GM18519 (cell line): ENCODE measurements around the gene RSPH3.
"Not testable (repeated sequence)": the region's sequence is repeated elsewhere in the genome, so short reads cannot be mapped to it uniquely, and the experiment has no call there.

ENCODE experiments used
- ATAC-seq: cut with Tn5 transposase; IDR thresholded peaks from one replicate; pipeline ENCODE4 v1.9.1; 2021; ENCODE audit warnings: mild to moderate bottlenecking, moderate library complexity; ENCODE audit not compliant: unreplicated experiment, low FRiP score

Gene RSPH3, protein sequence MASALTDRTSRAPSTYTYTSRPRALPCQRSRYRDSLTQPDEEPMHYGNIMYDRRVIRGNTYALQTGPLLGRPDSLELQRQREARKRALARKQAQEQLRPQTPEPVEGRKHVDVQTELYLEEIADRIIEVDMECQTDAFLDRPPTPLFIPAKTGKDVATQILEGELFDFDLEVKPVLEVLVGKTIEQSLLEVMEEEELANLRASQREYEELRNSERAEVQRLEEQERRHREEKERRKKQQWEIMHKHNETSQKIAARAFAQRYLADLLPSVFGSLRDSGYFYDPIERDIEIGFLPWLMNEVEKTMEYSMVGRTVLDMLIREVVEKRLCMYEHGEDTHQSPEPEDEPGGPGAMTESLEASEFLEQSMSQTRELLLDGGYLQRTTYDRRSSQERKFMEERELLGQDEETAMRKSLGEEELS

DNA sequence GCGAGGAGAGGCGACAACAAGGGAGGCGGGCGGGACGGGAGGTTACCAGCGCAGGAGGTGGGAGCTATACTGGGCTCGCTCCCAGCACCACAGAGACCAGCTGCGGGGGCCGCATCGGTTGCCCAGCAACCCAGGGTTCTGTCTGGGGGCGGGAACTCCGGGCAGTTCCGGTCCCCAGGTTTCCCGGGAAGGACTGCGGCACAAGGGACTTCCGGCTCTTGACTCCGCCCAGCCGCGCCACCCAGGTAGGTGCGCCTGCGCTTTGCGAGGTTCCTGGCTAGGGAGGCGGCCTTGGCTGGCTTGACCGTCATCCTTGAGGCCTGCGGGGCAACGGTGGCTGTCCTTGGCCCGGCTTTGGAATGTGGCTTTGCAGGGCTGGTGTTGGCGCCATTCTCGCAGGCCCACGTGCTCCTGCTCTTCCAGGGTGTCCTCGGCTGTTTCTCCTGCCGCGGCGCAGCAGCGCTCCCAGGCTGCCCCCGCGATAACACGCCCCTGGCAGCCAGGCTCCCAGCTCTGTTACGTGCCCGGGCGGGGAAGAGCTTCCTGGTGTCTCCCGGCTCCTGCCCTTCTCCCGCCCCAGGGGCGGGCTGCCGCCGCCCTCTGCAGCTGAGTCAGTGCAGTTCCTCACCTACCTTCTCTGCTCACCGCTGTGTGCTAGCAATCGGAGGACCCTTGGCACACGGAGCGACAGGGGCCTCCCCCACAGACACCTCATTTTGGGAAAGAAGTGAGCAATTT is at the start of gene RSPH3:
TSS of gene RSPH3 (minus strand) at position 537 of the 738 bp plus-strand sequence. CDS start 652 bp downstream, outside the sequence.
- peak; percentile 75 for ATAC-seq

GRCh38 chr6:159047891-159048685 is 48.1 kb upstream of the RSPH3 start:
- ATAC-seq, result no peak

GRCh38 chr6:159045801-159046200 is 45.8 kb upstream of the RSPH3 start:
- ATAC-seq, result no peak

DNA sequence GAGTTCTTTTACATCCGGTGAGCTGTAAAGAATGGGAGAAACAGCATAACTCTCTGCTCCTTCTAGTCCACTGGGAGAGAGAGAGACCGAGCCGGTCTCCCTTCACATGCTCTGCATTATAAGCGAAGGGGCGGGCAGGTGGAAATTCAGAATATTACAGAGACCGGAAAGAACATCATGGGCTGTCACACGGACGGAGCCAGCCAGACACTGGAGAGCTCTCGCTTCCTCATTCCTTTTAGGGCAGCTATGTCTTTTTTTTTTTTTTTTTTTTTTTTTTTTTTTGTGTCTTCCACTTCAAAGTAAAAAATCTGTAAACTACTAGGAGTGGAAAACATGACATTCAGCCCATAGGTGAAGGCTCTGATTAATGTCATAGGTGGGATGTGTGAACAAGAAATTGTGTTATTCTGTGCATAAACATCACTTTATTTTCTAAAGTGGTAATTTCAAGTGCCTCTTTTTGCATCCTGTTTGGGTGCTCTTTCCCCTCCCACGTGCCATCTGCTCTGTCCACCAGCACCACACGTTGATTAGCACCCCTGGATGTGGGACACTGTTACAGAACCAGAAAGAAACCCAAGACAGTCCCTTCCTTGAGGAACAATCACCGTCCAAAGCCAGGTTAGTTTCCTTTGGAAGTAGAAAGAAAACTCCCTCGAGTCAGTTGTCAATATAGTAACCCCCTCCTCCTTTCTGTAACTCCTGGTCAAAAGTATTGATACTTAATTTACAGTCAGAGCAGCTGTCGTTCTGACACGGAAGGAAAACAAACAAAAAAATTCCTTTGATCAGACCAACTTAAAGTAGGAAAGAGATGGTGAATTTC is 45.1 kb upstream of the RSPH3 start, which contains the start of gene TAGAP:
TSS of gene TAGAP (minus strand) at position 93 of the 829 bp plus-strand sequence. CDS start 845 bp downstream, outside the sequence.
- peak; percentile 43 for ATAC-seq

GRCh38 chr6:159043947-159044346 is 43.9 kb upstream of the RSPH3 start:
- no peak for ATAC-seq

DNA sequence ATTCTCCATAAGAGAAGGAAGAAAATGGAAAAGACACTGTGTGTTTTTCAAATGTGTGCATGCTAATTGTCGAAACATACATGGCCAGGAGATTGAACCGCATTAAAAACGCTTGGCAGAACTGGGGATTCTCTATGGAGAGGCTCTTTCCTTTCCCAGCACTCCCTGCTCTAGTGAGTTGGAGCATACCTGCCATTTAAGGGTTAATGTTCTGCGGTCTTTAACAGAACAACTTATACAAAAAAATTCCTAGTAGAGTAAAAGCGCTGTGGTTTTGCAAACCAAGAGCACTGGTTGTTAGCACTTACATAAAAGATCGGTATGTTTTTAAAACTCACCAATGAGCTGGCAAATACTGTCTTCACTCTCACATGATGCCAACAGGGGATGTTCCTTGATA is 43.2 kb upstream of the RSPH3 start:
- no peak for ATAC-seq

DNA sequence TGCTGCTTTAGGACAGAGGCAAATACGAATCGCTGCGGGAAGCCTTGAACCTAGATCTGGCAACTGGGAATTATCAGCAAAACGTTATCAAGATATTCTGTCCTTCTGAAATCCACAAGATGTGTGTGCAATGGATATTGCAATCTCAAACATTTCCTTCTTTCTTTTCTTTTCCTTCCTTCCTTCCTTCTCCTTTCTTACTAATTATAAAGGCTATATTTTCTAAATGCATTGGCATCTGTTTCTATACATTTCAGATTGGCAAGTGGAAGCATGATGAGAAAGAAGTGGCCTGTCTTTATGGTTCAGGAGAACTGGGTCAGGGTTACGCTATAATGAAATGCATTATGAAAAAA is 42.8 kb upstream of the RSPH3 start:
- no peak for ATAC-seq

DNA sequence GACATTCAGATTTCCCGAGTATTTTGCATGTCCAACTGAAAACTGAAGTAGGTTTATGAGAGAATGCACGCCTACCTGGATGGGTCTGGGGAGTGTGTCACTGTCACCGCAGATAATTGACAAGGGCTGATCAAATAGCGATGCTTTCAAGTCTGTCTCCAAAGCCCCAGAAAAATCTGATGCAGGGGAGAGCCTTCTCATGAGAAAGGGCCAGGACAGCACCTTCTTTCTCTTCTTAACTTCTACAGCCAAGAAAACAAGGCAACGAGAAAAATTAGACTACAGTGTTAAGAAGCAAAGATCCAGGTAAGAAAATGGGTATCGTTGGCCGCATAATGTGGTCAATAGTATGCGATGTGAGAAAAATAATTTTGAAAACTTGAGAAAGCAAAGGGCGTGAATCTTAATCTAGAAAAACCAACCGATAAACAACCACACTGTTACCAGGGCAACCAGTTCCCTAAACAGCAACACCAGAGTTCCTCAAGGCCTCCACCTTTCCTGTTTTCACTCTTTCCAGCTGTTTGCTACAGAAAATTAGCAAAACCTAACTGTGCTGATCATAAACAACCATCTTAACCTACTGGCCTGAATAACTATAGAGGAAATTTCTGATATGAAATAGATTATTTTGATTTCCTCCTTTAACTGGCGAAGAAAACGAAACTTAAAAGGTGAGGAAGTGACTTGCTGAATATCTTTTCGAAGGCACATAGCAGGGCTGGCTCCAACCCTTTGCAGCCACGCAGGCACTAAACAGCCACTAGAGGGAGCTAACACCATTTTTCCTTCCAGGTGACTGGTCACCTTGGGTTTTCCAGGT is 42.2 kb upstream of the RSPH3 start:
- no peak for ATAC-seq

DNA sequence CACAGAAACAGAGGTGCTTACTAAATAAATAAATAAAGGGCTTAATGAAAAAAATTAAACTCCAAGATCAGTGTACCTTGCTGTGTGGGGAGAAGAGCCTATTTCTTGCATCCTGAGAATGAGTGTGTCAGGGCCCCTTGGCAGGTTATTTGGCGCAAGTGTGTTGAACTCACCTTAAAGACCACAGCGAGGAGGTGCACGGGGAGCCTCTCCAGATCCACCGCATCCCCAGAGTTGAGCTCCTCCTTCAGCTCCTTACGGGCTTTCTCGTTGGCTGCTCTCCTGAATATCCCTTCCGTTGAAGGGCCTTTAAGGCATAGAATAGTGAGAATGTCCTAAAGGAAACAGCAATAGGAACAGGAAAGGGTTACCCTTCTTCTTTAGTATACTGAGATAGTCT is 41.2 kb upstream of the RSPH3 start:
- no peak for ATAC-seq

GRCh38 chr6:159039885-159040258 is 39.9 kb upstream of the RSPH3 start:
- no peak for ATAC-seq

GRCh38 chr6:159038914-159039884 is 39.2 kb upstream of the RSPH3 start:
- peak; percentile 77 for ATAC-seq

DNA sequence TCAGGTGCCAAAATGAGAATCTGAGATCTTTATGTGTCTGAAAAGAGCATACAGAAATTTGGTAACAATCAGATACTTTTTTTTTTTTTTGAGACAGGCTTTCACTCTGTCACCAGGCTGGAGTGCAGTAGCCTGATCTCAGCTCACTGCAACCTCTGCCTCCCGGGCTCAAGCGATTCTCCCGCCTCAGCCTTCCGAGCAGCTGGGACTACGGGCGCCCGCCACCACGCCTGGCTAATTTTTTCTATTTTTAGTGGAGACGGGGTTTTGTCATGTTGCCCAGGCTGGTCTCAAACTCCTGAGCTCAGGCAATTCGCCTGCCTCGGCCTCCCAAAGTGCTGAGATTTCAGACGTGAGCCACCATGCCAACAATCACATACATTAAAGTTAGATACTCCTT is 38.3 kb upstream of the RSPH3 start:
- ATAC-seq, result not testable (repeated sequence)

- ATAC-seq, result no peak
Measured at GRCh38 chr6:159037756-159038290, 37.8 kb upstream of the RSPH3 start.

DNA sequence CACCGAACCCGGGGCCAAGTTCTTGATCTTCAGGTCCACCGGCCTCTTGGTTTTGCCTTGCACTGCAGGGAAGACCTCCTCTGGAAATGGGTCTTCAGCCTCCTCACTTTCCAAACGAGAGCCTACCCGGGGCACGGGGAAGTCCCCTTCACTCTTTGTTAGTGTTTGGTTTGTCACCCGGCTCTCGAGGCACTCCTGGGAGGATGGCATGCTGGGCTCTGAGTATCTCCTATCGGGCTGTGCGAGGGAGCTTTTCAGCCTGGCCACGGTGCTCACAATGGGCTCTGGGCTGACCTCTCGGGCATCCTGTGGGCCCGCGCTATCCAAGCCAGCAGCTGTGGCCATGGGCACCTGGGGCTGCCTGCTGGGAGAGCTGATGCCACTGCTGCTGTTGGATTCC is 36.7 kb upstream of the RSPH3 start:
- ATAC-seq, result no peak

- no peak for ATAC-seq
Measured at GRCh38 chr6:159035891-159036290, 35.9 kb upstream of the RSPH3 start.

DNA sequence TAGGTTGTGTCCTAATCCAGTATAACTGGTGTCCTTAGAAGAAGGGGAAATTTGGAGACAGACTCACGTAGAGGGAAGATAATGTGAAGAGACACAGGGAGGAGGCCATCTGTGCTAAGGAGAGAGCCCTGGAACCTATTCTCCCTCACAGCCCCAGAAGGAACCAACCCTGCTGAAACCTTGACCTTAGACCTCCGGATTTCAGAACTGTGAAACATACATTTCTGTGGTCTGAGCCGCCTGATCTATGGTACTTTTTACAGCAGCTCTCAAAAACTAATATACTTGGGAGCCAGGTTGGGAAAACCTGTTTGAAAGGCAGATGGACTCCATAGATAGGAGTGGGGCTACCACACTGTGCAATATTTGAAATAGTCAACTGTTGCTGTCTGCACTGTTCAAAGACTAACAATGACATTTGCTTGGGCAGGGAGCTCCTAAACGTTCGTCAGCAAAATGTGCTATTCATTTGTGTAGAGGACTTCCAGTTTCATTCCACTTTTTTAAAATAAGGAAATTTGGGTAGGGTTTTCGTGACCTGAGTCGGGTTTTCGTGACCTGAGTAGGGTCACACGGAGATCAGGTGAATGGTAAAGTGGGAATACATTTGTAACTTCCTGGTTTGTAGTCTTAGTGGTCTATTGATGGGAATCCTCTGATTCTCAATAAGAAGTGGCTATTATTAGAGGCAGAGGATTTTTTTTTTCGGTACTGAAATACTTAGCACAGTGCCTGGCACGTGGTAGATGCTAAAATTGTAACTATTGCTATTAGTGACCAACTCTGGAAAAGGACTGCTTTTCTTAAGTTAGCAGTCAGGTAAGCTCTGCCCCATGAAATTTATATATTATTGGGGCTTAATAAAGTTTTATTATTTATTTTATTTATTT is 33.4 kb upstream of the RSPH3 start:
- ATAC-seq, result no peak

DNA sequence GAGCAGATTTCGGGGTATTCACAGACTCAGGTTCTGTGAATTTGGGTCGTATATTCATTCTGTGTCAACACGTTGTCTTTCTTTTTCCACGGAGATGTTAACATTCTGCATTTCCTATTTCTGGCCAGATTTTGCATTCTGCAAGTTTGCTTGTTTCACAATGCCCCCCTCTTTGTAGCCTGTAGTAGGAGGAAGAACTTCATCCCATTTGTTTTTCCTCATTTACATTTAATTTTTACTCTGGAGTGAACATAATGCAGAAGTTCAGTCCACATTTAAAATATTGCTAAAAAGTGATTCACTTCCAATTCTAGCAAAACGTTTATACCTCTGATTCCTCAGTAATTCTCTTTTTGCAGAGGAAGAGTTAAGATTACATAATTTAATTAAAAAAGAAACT is 31.8 kb upstream of the RSPH3 start:
- no peak for ATAC-seq
